Mesodermal cell (in vitro differentiated cells): ENCODE results near the gene NDST1.

Experiments used
- H3K27ac ChIP-seq: 2 replicates; pipeline ENCODE4 v1.7.0; 2013; ENCODE audit warnings: mild to moderate bottlenecking, low read depth, low read length, moderate library complexity; ENCODE audit not compliant: severe bottlenecking
- H3K36me3 ChIP-seq: 2 replicates; pipeline ENCODE4 v1.7.1; 2013; ENCODE audit warnings: mild to moderate bottlenecking, low read length, moderate library complexity; ENCODE audit not compliant: control insufficient read depth, insufficient read depth
- H3K4me1 ChIP-seq: one replicate; pipeline ENCODE4 v1.7.1; 2013; ENCODE audit warnings: mild to moderate bottlenecking, low read length; ENCODE audit not compliant: insufficient read depth, control insufficient read depth, poor library complexity, severe bottlenecking
- H3K4me3 ChIP-seq: 2 replicates; pipeline ENCODE4 v1.7.0; 2013; ENCODE audit warnings: low read length, control low read depth, mild to moderate bottlenecking; ENCODE audit not compliant: insufficient read depth, poor library complexity, severe bottlenecking; ENCODE audit errors: extremely low read depth
- H3K9me3 ChIP-seq: 2 replicates; pipeline ENCODE4 v1.7.1; 2013; ENCODE audit warnings: mild to moderate bottlenecking, low read length, moderate library complexity; ENCODE audit not compliant: control insufficient read depth
- WGBS, 2 experiments: methylation state at CpG; one replicate each; pipeline ENCODE4 v1.1.5; 2013; ENCODE audit warnings: missing lambda C conversion rate in 2 of 2; ENCODE audit not compliant: insufficient coverage in 2 of 2; 5-methylcytosine and 5-hydroxymethylcytosine counted together

The NDST1 gene

GRCh38 chr5:150500328-150500841 lies 7.5 kb upstream of the NDST1 start:
- no peak overlapping the region for H3K4me3 ChIP-seq
- WGBS, 2 experiments, result 90 to 97% methylated on average over 3 of the region's 3 CpGs
- peaks cover 53% of the 10 kb centered on the region for H3K4me1 ChIP-seq
- H3K36me3 ChIP-seq, result peaks cover 53% of the 10 kb centered on the region
- no peaks in the 10 kb centered on the region for H3K9me3 ChIP-seq
- H3K27ac ChIP-seq, result no peak overlapping the region

- 89 to 95% methylated on average over 3 to 4 of the region's 8 CpGs for WGBS, 2 experiments
- peaks cover 54% of the 10 kb centered on the region for H3K36me3 ChIP-seq
- peaks cover 56% of the 10 kb centered on the region for H3K4me1 ChIP-seq
- no peak overlapping the region for H3K4me3 ChIP-seq
- no peak overlapping the region for H3K27ac ChIP-seq
- H3K9me3 ChIP-seq, result no peaks in the 10 kb centered on the region
These were observed 7.0 kb upstream of the NDST1 start for GRCh38 chr5:150500905-150501304.

- no peak overlapping the region for H3K27ac ChIP-seq
- peaks cover 57% of the 10 kb centered on the region for H3K4me1 ChIP-seq
- H3K36me3 ChIP-seq, result peaks cover 53% of the 10 kb centered on the region
- no peak overlapping the region for H3K4me3 ChIP-seq
- WGBS, 2 experiments, result 85 to 90% methylated on average over 6 to 8 of the region's 8 CpGs
- H3K9me3 ChIP-seq, result no peaks in the 10 kb centered on the region
These were observed 5.8 kb upstream of the NDST1 start for GRCh38 chr5:150502106-150502505.

GRCh38 chr5:150502847-150503246 lies 5.1 kb upstream of the NDST1 start:
- Histone ChIP-seq H3K9me3 (no peaks in the 10 kb centered on the region), H3K36me3 (peaks cover 48% of the 10 kb centered on the region), H3K27ac (no peak overlapping the region), H3K4me1 (peaks cover 57% of the 10 kb centered on the region), H3K4me3 (no peak overlapping the region)
- 77 to 100% methylated on average over 1 to 2 of the region's 3 CpGs for WGBS, 2 experiments

- Histone ChIP-seq H3K4me1 (peaks cover 57% of the 10 kb centered on the region), H3K4me3 (no peak overlapping the region), H3K36me3 (peaks cover 45% of the 10 kb centered on the region), H3K27ac (no peak overlapping the region), H3K9me3 (no peaks in the 10 kb centered on the region)
- 100% methylated on average over 1 of the region's 4 CpGs; no CpG with 5 or more reads in 1 of the 2 experiments for WGBS, 2 experiments
These were observed 4.5 kb upstream of the NDST1 start for GRCh38 chr5:150503386-150503785.

GRCh38 chr5:150503977-150504620 lies 3.8 kb upstream of the NDST1 start:
- peaks cover 41% of the 10 kb centered on the region for H3K36me3 ChIP-seq
- H3K27ac ChIP-seq, result no peak overlapping the region
- peaks cover 58% of the 10 kb centered on the region for H3K4me1 ChIP-seq
- no peak overlapping the region for H3K4me3 ChIP-seq
- H3K9me3 ChIP-seq, result no peaks in the 10 kb centered on the region
- WGBS, 2 experiments, result 89 to 92% methylated on average over 9 of the region's 9 CpGs

- WGBS, 2 experiments, result 96 to 100% methylated on average over 2 to 6 of the region's 8 CpGs
- peaks cover 62% of the 10 kb centered on the region for H3K4me1 ChIP-seq
These were observed 2.9 kb upstream of the NDST1 start for GRCh38 chr5:150505041-150505511.

GRCh38 chr5:150505816-150506215 lies 2.1 kb upstream of the NDST1 start:
- peaks cover 63% of the 10 kb centered on the region for H3K4me1 ChIP-seq
- no peak overlapping the region for H3K4me3 ChIP-seq
- H3K36me3 ChIP-seq, result peaks cover 24% of the 10 kb centered on the region
- WGBS, 2 experiments, result 92 to 97% methylated on average over 8 of the region's 8 CpGs
- H3K9me3 ChIP-seq, result no peaks in the 10 kb centered on the region
- no peak overlapping the region for H3K27ac ChIP-seq

More at GRCh38 chr5:150505041-150505511, 2.9 kb upstream of the NDST1 start:
- peaks cover 31% of the 10 kb centered on the region for H3K36me3 ChIP-seq
- no peak overlapping the region for H3K4me3 ChIP-seq
- H3K9me3 ChIP-seq, result no peaks in the 10 kb centered on the region
- H3K27ac ChIP-seq, result no peak overlapping the region

- WGBS, 2 experiments, result 82 to 87% methylated on average over 9 to 10 of the region's 11 CpGs
- Histone ChIP-seq H3K27ac (peak overlapping the region; percentile 29), H3K4me3 (no peak overlapping the region), H3K4me1 (peaks cover 67% of the 10 kb centered on the region), H3K36me3 (peaks cover 17% of the 10 kb centered on the region), H3K9me3 (no peaks in the 10 kb centered on the region)
These were observed 1.1 kb upstream of the NDST1 start for GRCh38 chr5:150506571-150507473.

GRCh38 chr5:150508277-150508640 lies 328 bp downstream of the NDST1 start:
- Histone ChIP-seq H3K36me3 (peaks cover 17% of the 10 kb centered on the region), H3K27ac (no peak overlapping the region), H3K4me1 (peaks cover 67% of the 10 kb centered on the region), H3K9me3 (no peaks in the 10 kb centered on the region), H3K4me3 (no peak overlapping the region)
- WGBS, 2 experiments, result 86 to 100% methylated on average over 2 of the region's 2 CpGs
